Prostate gland (tissue), 2 donors: ENCODE data around the gene ZNF148. TPM values are rescaled to one million over a fixed set of nuclear protein-coding genes. Genes with fewer than 3 reads are reported as not detected.

Source experiments
- DNase-seq: peaks from one replicate; pipeline ENCODE4 v3.0.0-alpha.2; 2019; ENCODE audit warnings: low spot score
- H3K27ac ChIP-seq, 2 donors: fragments of 200-600 bp; sonication (generic); 2 replicates each; pipeline ENCODE4 v1.5.1; 2017 to 2019
- H3K27me3 ChIP-seq: fragments of 200-600 bp; sonication (generic); replicated peaks from 2 replicates; pipeline ENCODE4 v1.5.1; 2019; ENCODE audit not compliant: insufficient read depth
- H3K36me3 ChIP-seq, 2 donors: fragments of 200-600 bp; sonication (generic); 1 replicate in 1 of 2; 2 replicates in 1 of 2; pipeline versions ENCODE4 v1.5.1 to v1.8.1; 2017 to 2019
- H3K4me1 ChIP-seq: fragments of 200-600 bp; sonication (generic); replicated peaks from 2 replicates; pipeline ENCODE4 v1.5.1; 2019
- H3K4me3 ChIP-seq, 2 donors: fragments of 200-600 bp; sonication (generic); 2 replicates each; pipeline ENCODE4 v1.5.1; 2017 to 2019
- H3K9me3 ChIP-seq: fragments of 200-600 bp; sonication (generic); 2 replicates; pipeline ENCODE4 v1.5.1; 2017
- CTCF ChIP-seq, 4 experiments: fragments of 200-600 bp in 2 of 4; fragments of 450-650 bp in 2 of 4; sonication (generic) in 2 of 4; IDR thresholded peaks; 1 replicate in 3 of 4; 2 replicates in 1 of 4; pipeline ENCODE4 v1.5.1; 2016 to 2019; ENCODE audit warnings: antibody characterized with exemption in 4 of 4, mild to moderate bottlenecking in 2 of 4, moderate library complexity in 2 of 4
- POLR2A ChIP-seq: fragments of 450-650 bp; IDR thresholded peaks from one replicate; pipeline ENCODE4 v1.6.1; 2016; ENCODE audit warnings: antibody characterized with exemption, mild to moderate bottlenecking
- POLR2AphosphoS5 ChIP-seq: sonication (generic); formaldehyde crosslinking; IDR thresholded peaks from one replicate; pipeline ENCODE4 v1.6.1; 2017; ENCODE audit warnings: antibody characterized with exemption
- WGBS: methylation state at CpG from one replicate; pipeline ENCODE4 v1.1.5; 2018; 5-methylcytosine and 5-hydroxymethylcytosine counted together
- intact Hi-C: fragments of 100-400 bp; cut with DNase I; formaldehyde crosslinking; loops from one replicate; pipeline ENCODE4 v1.14.2; 2022
- total RNA-seq, 2 donors: library from RNA; depleted of rRNA; stranded (reverse); fragments of >200 nt; gene quantifications; one replicate each; pipeline ENCODE4 v1.1.0, GENCODE V29; 2016

Gene ZNF148
- total RNA-seq, 2 donors from 2014 or later, result 26.9 to 28.5 TPM

- H3K36me3 ChIP-seq, result no peaks in the 10 kb centered on the region
- no peak overlapping the region for H3K27ac ChIP-seq
- intact Hi-C loops, result no loop called here
- no peak overlapping the region for H3K4me3 ChIP-seq
- H3K9me3 ChIP-seq, result no peaks in the 10 kb centered on the region
- no peak for TF ChIP-seq CTCF (IDR thresholded peaks at IDR 0.05)
- TF ChIP-seq POLR2A, result no peak
- TF ChIP-seq POLR2AphosphoS5, result no peak
- no peak for DNase-seq
- no peaks in the 10 kb centered on the region for H3K27me3 ChIP-seq
- 85% methylated on average over 2 of the region's 2 CpGs for WGBS
- H3K4me1 ChIP-seq, result no peaks in the 10 kb centered on the region
Observed at GRCh38 chr3:125337506-125337905, 37.6 kb downstream of the ZNF148 start.

GRCh38 chr3:125334675-125335560, 40.2 kb downstream of the ZNF148 start:
- TF ChIP-seq CTCF (IDR thresholded peaks at IDR 0.05), result no peak
- no peak for TF ChIP-seq POLR2AphosphoS5
- TF ChIP-seq POLR2A, result no peak
- intact Hi-C loops, result no loop called here
- Histone ChIP-seq H3K9me3 (no peaks in the 10 kb centered on the region), H3K27ac (no peak overlapping the region), H3K4me3 (no peak overlapping the region), H3K36me3 (no peaks in the 10 kb centered on the region), H3K4me1 (no peaks in the 10 kb centered on the region), H3K27me3 (no peaks in the 10 kb centered on the region)
- WGBS, result 80% methylated on average over 5 of the region's 5 CpGs
- DNase-seq, result no peak

DNA sequence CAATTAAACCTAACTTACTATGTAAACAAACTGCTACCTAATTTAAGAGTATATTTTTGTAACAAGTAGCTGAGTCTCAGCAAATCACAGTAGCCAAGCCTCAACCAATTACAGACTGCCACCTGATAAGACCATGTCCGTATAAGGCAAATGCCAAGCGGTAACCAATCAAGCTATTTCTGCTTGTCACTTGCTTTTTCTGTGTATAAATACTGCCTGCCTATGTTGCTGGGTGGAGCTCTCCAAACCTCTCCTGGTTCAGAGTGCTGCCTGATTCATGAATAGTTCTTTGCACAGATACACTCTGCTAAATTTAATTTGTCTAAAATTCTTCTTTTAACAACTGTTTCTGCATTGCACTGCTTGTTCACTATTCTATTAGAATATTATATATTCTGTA, 42.6 kb downstream of the ZNF148 start:
- DNase-seq, result no peak
- no peaks in the 10 kb centered on the region for H3K36me3 ChIP-seq
- 95% methylated on average over 2 of the region's 2 CpGs for WGBS

GRCh38 chr3:125331243-125331642, 43.9 kb downstream of the ZNF148 start:
- no peaks in the 10 kb centered on the region for H3K9me3 ChIP-seq
- intact Hi-C loops, result no loop called here
- DNase-seq, result no peak
- no peak overlapping the region for H3K4me3 ChIP-seq
- no peaks in the 10 kb centered on the region for H3K36me3 ChIP-seq
- TF ChIP-seq POLR2A (no peak), POLR2AphosphoS5 (no peak), CTCF (IDR thresholded peaks at IDR 0.05) (no peak)
- no peaks in the 10 kb centered on the region for H3K27me3 ChIP-seq
- H3K27ac ChIP-seq, result no peak overlapping the region
- no peaks in the 10 kb centered on the region for H3K4me1 ChIP-seq

More for the DNA sequence above, 42.6 kb downstream of the ZNF148 start:
- TF ChIP-seq POLR2AphosphoS5, result no peak
- no peak for TF ChIP-seq CTCF (IDR thresholded peaks at IDR 0.05)
- no peak for TF ChIP-seq POLR2A
- no peak overlapping the region for H3K4me3 ChIP-seq
- intact Hi-C loops, result no loop called here
- H3K4me1 ChIP-seq, result no peaks in the 10 kb centered on the region
- no peaks in the 10 kb centered on the region for H3K27me3 ChIP-seq
- H3K27ac ChIP-seq, result no peak overlapping the region
- no peaks in the 10 kb centered on the region for H3K9me3 ChIP-seq

DNA sequence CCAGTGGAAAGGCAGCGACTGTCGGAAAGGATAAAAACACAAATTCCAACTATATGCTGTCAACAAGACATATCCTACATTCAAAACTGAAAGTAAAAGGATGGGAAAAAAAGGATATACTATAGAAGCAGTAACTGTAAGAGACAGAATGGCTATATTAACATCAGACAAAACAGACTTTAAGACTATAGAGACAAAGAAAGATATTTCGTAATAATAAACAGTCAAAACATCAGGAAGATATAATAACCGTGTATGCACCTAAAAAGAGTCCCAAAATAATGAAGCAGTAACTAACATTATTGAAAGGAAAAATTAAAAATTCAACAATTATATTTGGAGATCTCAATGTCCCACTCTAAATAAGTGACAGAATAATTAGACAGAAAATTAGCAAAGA, 48.2 kb downstream of the ZNF148 start:
- Histone ChIP-seq H3K4me1 (no peaks in the 10 kb centered on the region), H3K36me3 (no peaks in the 10 kb centered on the region), H3K27ac (no peak overlapping the region), H3K9me3 (no peaks in the 10 kb centered on the region), H3K27me3 (no peaks in the 10 kb centered on the region), H3K4me3 (no peak overlapping the region)
- 94% methylated on average over 4 of the region's 4 CpGs for WGBS
- intact Hi-C loops, result no loop called here
- no peak for TF ChIP-seq POLR2AphosphoS5
- no peak for TF ChIP-seq POLR2A
- TF ChIP-seq CTCF (IDR thresholded peaks at IDR 0.05), result no peak
- DNase-seq, result no peak
